ENCODE results near the gene CKM.
"Not testable (repeated sequence)": the region's sequence is repeated elsewhere in the genome, so short reads cannot be mapped to it uniquely, and the experiment has no call there.

The CKM gene

DNA sequence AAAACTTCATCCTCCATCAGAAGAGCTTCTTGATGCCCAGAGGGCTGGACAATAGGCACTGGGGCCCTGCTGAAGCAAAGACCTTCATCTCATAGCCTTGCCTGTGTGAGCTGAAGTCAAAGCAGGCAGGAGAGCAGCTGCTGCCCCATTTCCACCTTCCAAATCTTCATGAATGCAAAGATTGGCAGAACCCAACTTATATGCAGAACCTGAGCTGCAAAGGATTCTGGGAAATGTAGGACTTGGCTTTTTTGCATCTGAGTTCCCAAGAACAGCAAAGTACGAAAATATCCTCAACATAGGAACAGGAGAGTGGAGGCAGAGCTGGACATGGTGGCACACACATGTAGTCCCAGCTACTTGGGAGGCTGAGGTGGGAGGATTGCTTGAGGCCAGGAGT, 30.8 kb downstream of the CKM start:
- DNase-seq (ENCODE audit: low read depth in 2 of 2): no peak

- no peak for DNase-seq (ENCODE audit: low read depth in 2 of 2)
Measured at GRCh38 chr19:45290381-45290931, 32.2 kb downstream of the CKM start.

GRCh38 chr19:45283443-45284033, 39.1 kb downstream of the CKM start:
- DNase-seq (ENCODE audit: low read depth in 2 of 2): no peak

- no peak for DNase-seq (ENCODE audit: low read depth in 2 of 2)
Measured at GRCh38 chr19:45280471-45280961, 42.2 kb downstream of the CKM start.

DNA sequence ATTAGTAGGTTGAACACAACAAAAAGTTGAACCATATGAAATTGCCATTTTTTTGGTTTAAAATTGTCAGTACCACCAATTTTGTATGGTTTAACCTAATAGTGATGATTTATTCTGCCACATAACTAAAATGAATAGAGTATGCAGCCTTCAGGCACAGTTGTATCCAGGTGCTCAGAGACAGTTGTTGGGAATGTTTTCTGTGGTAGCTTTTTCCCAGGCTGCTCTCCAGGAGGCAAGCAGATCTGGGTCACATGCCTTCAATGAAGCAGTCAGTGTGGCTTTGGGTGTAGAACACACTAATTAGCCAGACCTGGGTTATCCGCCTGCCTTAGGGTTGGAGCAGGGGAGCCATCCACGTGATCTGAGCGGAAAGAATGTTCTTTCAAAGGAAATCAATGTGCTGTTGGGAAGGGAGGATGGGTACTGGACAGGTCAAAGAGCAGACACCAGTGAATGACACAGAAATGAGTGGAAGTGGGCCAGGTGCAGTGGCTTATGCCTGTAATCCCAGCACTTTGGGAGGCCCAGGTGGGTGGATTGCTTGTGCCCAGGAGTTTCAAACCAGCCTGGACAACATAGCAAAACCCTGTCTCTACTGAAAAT, 43.0 kb downstream of the CKM start:
- no peak for DNase-seq (ENCODE audit: low read depth in 2 of 2)

DNA sequence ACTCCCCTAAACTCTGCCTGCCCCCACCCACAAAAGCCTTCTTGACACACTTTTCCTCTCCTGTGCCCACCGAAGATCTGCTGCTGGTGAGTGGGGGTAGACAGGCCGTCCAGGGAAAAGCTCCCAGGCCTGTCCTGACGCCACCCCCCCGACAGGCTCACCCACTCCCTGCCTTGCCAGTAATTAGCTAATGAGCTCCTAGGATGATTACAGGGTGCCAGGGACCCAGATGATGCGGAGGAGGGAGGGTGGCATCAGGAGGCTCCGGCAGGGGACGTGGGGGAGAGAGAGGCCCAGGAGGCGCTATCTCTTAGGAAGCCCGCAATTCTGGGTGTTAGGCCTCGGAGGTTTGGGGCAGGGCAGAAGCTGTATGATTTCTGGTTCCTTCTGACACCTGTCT, 44.6 kb downstream of the CKM start:
- no peak for DNase-seq (ENCODE audit: low read depth in 2 of 2)

GRCh38 chr19:45276284-45276687, 46.4 kb downstream of the CKM start:
- no peak for DNase-seq (ENCODE audit: low read depth in 2 of 2)

DNA sequence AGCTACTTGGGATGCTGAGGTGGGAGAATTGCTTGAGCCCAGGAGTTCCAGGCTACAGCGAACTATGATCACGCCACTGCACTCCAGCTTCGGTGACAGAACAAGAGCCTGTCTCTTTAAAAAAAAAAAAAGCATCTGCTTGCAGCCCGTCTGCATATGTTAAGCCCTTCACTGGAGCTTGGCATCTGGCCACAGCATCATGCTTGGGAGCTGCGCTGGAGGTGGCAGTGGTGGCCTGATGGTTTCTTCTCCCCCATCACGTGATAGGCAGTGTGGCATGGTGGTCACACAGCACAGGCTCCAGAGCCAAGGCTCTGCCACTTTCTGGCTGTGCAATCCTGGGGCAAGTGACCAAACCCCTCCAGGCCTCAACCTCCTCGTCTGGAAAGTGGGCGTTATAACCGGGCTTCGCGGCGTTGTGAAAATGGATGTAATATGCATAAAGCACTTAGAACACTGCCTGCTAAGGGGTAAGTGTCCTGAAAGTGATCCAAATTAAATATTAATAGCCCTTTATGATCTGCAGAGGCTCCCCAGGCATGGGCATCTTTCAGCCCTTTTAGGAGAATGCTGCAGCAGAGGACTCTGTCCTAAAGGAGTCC, 47.2 kb downstream of the CKM start:
- DNase-seq (ENCODE audit: low read depth in 2 of 2): no peak

DNA sequence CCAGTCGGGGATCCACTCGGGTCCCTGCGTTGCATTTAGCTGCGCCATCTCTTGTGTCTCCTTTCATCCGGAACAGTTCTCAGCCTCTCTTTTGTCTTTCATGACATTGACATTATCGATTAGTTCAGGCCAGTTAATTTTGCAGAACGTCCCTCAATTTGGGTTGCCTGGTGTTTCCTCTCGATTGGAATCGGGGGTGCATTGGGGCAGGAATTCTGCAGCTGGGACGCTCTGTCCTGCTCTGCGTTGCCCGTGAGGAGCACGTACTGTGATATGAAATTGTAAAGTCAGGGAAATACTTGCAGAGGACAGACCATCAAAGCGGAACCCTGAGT, 49.2 kb downstream of the CKM start:
- DNase-seq (ENCODE audit: low read depth in 2 of 2): no peak

- DNase-seq (ENCODE audit: low read depth in 2 of 2): no peak
Measured at GRCh38 chr19:45271735-45272108, 51.0 kb downstream of the CKM start.

DNA sequence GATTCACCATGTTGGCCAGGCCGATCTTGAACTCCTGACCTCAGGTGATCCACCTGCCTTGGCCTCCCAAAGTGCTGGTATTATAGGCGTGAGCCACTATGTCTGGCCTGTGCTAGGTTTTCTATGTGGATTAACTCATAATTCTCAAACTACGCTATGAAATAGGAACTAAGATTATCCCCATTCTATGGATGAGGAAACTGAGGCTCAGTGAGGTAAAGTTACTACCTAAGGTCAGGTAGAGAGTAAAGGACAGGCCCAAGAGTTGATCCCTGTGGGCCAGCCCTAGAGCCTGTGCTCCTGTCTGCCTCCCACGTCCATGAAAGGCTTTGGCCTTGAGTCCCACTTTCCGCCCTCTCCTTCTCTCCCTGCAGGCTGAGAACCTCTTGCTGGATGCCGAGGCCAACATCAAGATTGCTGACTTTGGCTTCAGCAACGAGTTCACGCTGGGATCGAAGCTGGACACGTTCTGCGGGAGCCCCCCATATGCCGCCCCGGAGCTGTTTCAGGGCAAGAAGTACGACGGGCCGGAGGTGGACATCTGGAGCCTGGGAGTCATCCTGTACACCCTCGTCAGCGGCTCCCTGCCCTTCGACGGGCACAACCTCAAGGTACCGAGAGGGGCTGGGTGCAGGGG, 51.5 kb downstream of the CKM start:
- DNase-seq (ENCODE audit: low read depth in 2 of 2): no peak

- not testable (repeated sequence) for DNase-seq (ENCODE audit: low read depth in 2 of 2)
Measured at GRCh38 chr19:45269939-45270338, 52.7 kb downstream of the CKM start.

GRCh38 chr19:45267296-45267695, 55.4 kb downstream of the CKM start:
- no peak for DNase-seq (ENCODE audit: low read depth in 2 of 2)

- no peak for DNase-seq (ENCODE audit: low read depth in 2 of 2)
Measured at GRCh38 chr19:45265375-45265774, 57.3 kb downstream of the CKM start.

DNA sequence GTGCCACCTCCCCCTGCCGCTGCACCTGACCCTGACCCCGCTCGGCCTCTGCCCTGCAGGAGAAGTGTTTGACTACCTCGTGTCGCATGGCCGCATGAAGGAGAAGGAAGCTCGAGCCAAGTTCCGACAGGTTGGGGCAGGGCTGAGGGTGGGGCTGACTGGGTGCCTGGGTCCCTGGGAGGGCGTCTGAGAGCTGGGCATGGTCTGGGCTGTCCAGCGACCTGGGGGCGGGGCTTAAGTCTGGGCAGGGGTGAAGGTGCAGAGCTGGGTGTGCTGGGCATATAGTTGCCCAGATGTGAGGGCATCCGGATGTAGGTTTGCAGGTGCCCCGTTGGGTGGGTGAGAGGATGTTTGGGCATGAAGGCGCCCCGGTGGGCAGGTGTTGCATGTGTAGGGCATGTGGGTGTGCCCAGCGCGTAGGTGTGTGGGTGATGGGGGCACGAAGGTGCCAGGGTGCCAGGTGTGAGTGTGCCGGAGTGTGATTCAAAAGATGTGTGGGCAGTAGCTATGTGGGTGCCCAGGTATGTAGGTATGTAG, 57.8 kb downstream of the CKM start:
- no peak for DNase-seq (ENCODE audit: low read depth in 2 of 2)

- no peak for DNase-seq (ENCODE audit: low read depth in 2 of 2)
Measured at GRCh38 chr19:45263013-45263412, 59.7 kb downstream of the CKM start.

DNA sequence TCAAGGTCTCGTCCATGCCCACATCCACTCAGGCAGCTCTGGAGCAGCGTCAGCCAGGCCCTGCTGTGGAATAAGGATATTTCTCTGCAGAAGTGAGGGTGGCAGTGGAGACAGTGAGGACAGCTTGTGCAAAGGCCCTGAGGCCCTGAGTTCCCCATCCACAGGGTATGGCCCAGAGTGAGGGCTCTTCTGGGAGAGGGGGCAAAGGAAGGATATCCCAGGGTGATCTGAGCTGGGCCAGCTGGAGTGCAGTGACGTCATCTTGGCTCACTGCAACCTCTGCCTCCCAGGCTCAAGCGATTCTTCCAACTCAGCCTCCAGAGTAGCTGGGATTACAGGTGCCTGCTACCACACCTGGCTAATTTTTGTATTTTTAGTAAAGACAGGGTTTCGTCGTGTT, 60.1 kb downstream of the CKM start:
- no peak for DNase-seq (ENCODE audit: low read depth in 2 of 2)

GRCh38 chr19:45258862-45259261, 63.8 kb downstream of the CKM start:
- DNase-seq (ENCODE audit: low read depth in 2 of 2): no peak

DNA sequence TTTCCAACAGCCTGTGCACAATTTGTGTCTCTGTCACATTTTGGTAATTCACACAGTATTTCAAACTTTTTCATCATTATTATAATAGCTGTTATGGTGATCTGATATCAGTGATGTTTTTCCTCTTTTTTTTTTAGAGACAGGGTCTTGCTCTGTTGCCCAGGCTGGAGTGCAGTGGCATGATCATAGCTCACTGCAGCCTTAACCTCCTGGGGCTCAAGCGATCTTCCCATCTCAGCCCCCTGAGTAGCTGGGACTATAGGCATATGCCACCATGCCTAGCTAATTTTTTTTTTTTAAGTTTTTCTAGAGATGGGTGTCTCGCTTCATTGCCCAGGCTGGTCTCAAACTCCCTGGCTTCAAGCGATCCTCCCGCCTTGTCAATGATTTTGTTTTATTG, 65.8 kb downstream of the CKM start:
- DNase-seq (ENCODE audit: low read depth in 2 of 2): no peak

Data from activated CD4-positive, alpha-beta T cell treated with anti-CD3 and anti-CD28 coated beads for 24 hours (primary cell).